Spleen (tissue), 7 donors: ENCODE data around the gene MPZL1.

Source experiments
- CTCF ChIP-seq, 11 experiments: fragments of 200-600 bp in 7 of 11; fragments of 450-650 bp in 4 of 11; sonication (generic) in 4 of 11; IDR thresholded peaks in 8 of 11; conservative IDR thresholded peaks in 3 of 11; 1 replicate in 7 of 11; 2 replicates in 4 of 11; pipeline versions ENCODE4 v1.4.0 to v1.8.0; 2016 to 2021; ENCODE audit warnings: antibody characterized with exemption in 11 of 11, inconsistent platforms in 4 of 11, mild to moderate bottlenecking in 1 of 11
- POLR2A ChIP-seq, 3 donors: fragments of 450-650 bp; IDR thresholded peaks; one replicate each; pipeline ENCODE4 v1.5.1; 2017; ENCODE audit warnings: antibody characterized with exemption in 3 of 3, mild to moderate bottlenecking in 1 of 3
- POLR2AphosphoS5 ChIP-seq, 3 donors: sonication (generic); formaldehyde crosslinking; IDR thresholded peaks; one replicate each; pipeline ENCODE4 v1.5.1; 2017; ENCODE audit warnings: antibody characterized with exemption in 3 of 3
- donor health status: DM: no; HTN: no; CAD: no; lungs with moderate emphysema.
- donor health status: DM: no; HTN: no; CAD: no.
- donor health status: DM: no; HTN: no; CAD: no.

DNA sequence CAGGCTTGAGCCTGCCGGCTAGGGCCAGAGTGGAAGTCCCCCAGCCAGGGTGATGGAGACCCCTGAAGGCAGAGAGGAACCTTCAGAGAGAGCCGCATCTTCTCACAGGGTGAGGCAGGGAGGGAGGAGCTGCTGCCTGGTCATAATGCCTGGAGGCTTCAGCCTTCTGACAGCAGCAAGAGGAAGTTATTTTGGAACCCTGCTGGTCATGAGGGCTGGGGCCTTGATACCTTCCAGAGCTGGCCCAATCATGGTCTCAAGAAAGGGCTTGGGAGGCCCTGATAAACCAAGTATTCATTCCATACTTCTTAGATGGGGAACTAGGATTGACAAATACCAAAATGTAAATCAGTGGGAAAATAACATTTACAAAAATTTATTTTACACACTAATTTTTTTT lies 26.6 kb upstream of the MPZL1 start:
- TF ChIP-seq POLR2A (IDR thresholded peaks at IDR 0.05) (no peak), POLR2AphosphoS5 (IDR thresholded peaks at IDR 0.05) (peak in 2 of 3 donors; percentile 3 to 11), CTCF (IDR thresholded peaks at IDR 0.05 in 8 of 11, conservative IDR thresholded peaks at IDR 0.05 in 3 of 11) (no peak)
